Inferior parietal cortex (tissue), 1 donor: Measurements from ENCODE around the gene GALK2.
A peak's percentile ranks its signal among the peaks of the same experiment; 100 is the strongest.

Source experiments
- DNase-seq: peaks from one replicate; pipeline ENCODE4 v3.0.0-alpha.2; 2016; ENCODE audit errors: extremely low spot score

Gene GALK2

GRCh38 chr15:49169880-49170597, at the start of gene GALK2:
GALK2 (plus strand) TSS chr15:49170247; CDS start chr15:49170323, 76 bp downstream.
- DNase-seq = peak; percentile 89

- DNase-seq = no peak
These were observed 49.2 kb upstream of the GALK2 start for GRCh38 chr15:49120832-49121231.

- no peak for DNase-seq
These were observed 48.1 kb upstream of the GALK2 start for GRCh38 chr15:49121901-49122300.

- DNase-seq = no peak
These were observed 47.4 kb upstream of the GALK2 start for GRCh38 chr15:49122541-49123062.

GRCh38 chr15:49124371-49124770, 45.7 kb upstream of the GALK2 start:
- DNase-seq = no peak

GRCh38 chr15:49131403-49131802, 38.6 kb upstream of the GALK2 start:
- DNase-seq = no peak

- DNase-seq = no peak
These were observed 35.2 kb upstream of the GALK2 start for GRCh38 chr15:49134683-49135341.

- no peak for DNase-seq
These were observed 34.6 kb upstream of the GALK2 start for GRCh38 chr15:49135342-49135857.

GRCh38 chr15:49135911-49136310, 34.1 kb upstream of the GALK2 start:
- DNase-seq = no peak

GRCh38 chr15:49137861-49138260, 32.2 kb upstream of the GALK2 start:
- no peak for DNase-seq

- DNase-seq = peak; percentile 86
These were observed 24.1 kb upstream of the GALK2 start for GRCh38 chr15:49145651-49146609.

GRCh38 chr15:49148298-49148697, 21.7 kb upstream of the GALK2 start:
- DNase-seq = no peak

GRCh38 chr15:49148727-49149126, 21.3 kb upstream of the GALK2 start:
- DNase-seq = no peak

GRCh38 chr15:49151831-49152230, 18.2 kb upstream of the GALK2 start:
- DNase-seq = no peak

GRCh38 chr15:49152552-49153312, 17.3 kb upstream of the GALK2 start:
- no peak for DNase-seq

GRCh38 chr15:49154359-49154758, 15.7 kb upstream of the GALK2 start:
- DNase-seq = no peak

GRCh38 chr15:49154799-49155109, 15.3 kb upstream of the GALK2 start:
- DNase-seq = no peak

GRCh38 chr15:49155110-49155833, 14.8 kb upstream of the GALK2 start, which contains the start of gene COPS2:
COPS2 (minus strand) TSS chr15:49155599; CDS start chr15:49155578, 21 bp downstream.
- peak; percentile 100 for DNase-seq

- DNase-seq = no peak
These were observed 14.0 kb upstream of the GALK2 start for GRCh38 chr15:49155834-49156627.

- no peak for DNase-seq
These were observed 6.4 kb upstream of the GALK2 start for GRCh38 chr15:49163678-49164077.
